LNCaP clone FGC (cell line): ENCODE measurements around the gene TEX11.
"Not testable (repeated sequence)": the region's sequence is repeated elsewhere in the genome, so short reads cannot be mapped to it uniquely, and the experiment has no call there.

ENCODE experiments used
- DNase-seq: peaks from one replicate; pipeline ENCODE4 v3.0.0-alpha.2; 2011; ENCODE audit warnings: low read depth
- H3K4me3 ChIP-seq: 2 replicates; pipeline ENCODE4 v1.5.1; 2011; ENCODE audit warnings: mild to moderate bottlenecking, low read depth, low read length, control low read depth
- CTCF ChIP-seq: IDR thresholded peaks from 2 replicates; pipeline ENCODE4 v1.5.1; 2012; ENCODE audit warnings: mild to moderate bottlenecking; ENCODE audit not compliant: control insufficient read depth, insufficient read depth; ENCODE audit errors: extremely low read depth

TEX11 gene

GRCh38 chrX:70672326-70672725 lies 236.2 kb downstream of the TEX11 start:
- TF ChIP-seq CTCF = no peak
- no peak overlapping the region for H3K4me3 ChIP-seq
- no peak for DNase-seq

GRCh38 chrX:70669120-70669519 lies 239.4 kb downstream of the TEX11 start:
- no peak for DNase-seq
- no peak for TF ChIP-seq CTCF
- H3K4me3 ChIP-seq = no peak overlapping the region

- DNase-seq = peak; percentile 6
- no peak overlapping the region for H3K4me3 ChIP-seq
- TF ChIP-seq CTCF = peak; percentile 50
These were observed 243.8 kb downstream of the TEX11 start for GRCh38 chrX:70664726-70665125.

- not testable (repeated sequence) for H3K4me3 ChIP-seq, DNase-seq
These were observed 247.4 kb downstream of the TEX11 start for GRCh38 chrX:70661124-70661523.

- not testable (repeated sequence) for DNase-seq, H3K4me3 ChIP-seq
These were observed 251.0 kb downstream of the TEX11 start for GRCh38 chrX:70657546-70657945.

- no peak for TF ChIP-seq CTCF
- no peak overlapping the region for H3K4me3 ChIP-seq
- DNase-seq = no peak
These were observed 252.2 kb downstream of the TEX11 start for GRCh38 chrX:70656304-70656703.

GRCh38 chrX:70647910-70648309 lies 260.6 kb downstream of the TEX11 start:
- H3K4me3 ChIP-seq, DNase-seq: not testable (repeated sequence)

GRCh38 chrX:70636218-70636617 lies 272.3 kb downstream of the TEX11 start:
- no peak for TF ChIP-seq CTCF
- H3K4me3 ChIP-seq = no peak overlapping the region
- no peak for DNase-seq

- no peak overlapping the region for H3K4me3 ChIP-seq
- no peak for TF ChIP-seq CTCF
- no peak for DNase-seq
These were observed 272.8 kb downstream of the TEX11 start for GRCh38 chrX:70635669-70636068.
